Measurements from ENCODE around the gene NNT.

GRCh38 chr5:43687275-43687674, 84.3 kb downstream of the NNT start:
- TF ChIP-seq CTCF (IDR thresholded peaks at IDR 0.05), result no peak
- TF ChIP-seq EP300 (IDR thresholded peaks at IDR 0.05; ENCODE audit: low read depth), result no peak
